HEK293 (cell line): Measurements from ENCODE around the gene RAI14.

Experiments used
- CTCF ChIP-seq: fragments of 450-650 bp; formaldehyde crosslinking; IDR thresholded peaks from 2 replicates; pipeline ENCODE4 v1.5.1; 2016; ENCODE audit warnings: missing biosample characterization, missing genetic modification characterization
- HOXC10 ChIP-seq: sonication (generic); formaldehyde crosslinking; IDR thresholded peaks from 2 replicates; pipeline ENCODE4 v1.8.1; 2023; ENCODE audit warnings: mild to moderate bottlenecking, missing genetic modification reagents
- KLF9 ChIP-seq: fragments of 450-650 bp; formaldehyde crosslinking; IDR thresholded peaks from 2 replicates; pipeline ENCODE4 v1.5.1; 2016; ENCODE audit warnings: missing biosample characterization, missing genetic modification characterization, low read depth
- PATZ1 ChIP-seq: fragments of 450-650 bp; formaldehyde crosslinking; IDR thresholded peaks from 2 replicates; pipeline ENCODE4 v1.5.1; 2016; ENCODE audit warnings: missing biosample characterization, missing genetic modification characterization
- TCF7L2 ChIP-seq: IDR thresholded peaks from 2 replicates; pipeline ENCODE4 v1.6.1; 2011; ENCODE audit warnings: low read depth, mild to moderate bottlenecking, inconsistent platforms, low read length, moderate library complexity, borderline replicate concordance
- ZBTB26 ChIP-seq: fragments of 450-650 bp; formaldehyde crosslinking; optimal IDR thresholded peaks from 2 replicates; pipeline ENCODE3; 2016; ENCODE audit warnings: missing biosample characterization, mild to moderate bottlenecking, missing genetic modification characterization
- ZNF24 ChIP-seq: fragments of 450-650 bp; formaldehyde crosslinking; IDR thresholded peaks from 2 replicates; pipeline ENCODE4 v1.5.1; 2016; ENCODE audit warnings: missing biosample characterization, missing genetic modification characterization
- ZNF274 ChIP-seq, 2 experiments: fragments of 200-500 bp in 1 of 2; fragments of 450-650 bp in 1 of 2; sonication (Bioruptor generic) in 1 of 2; formaldehyde crosslinking in 1 of 2; IDR thresholded peaks; 2 replicates each; pipeline versions ENCODE4 v1.5.1 to v1.6.1; 2014 to 2016; ENCODE audit warnings: borderline replicate concordance in 1 of 2, inconsistent platforms in 1 of 2, low read length in 1 of 2, missing biosample characterization in 1 of 2, missing genetic modification characterization in 1 of 2
- ZNF335 ChIP-seq: fragments of 450-650 bp; formaldehyde crosslinking; conservative IDR thresholded peaks from 2 replicates; pipeline ENCODE4 v1.5.1; 2016; ENCODE audit warnings: missing biosample characterization, missing genetic modification characterization
- ZNF394 ChIP-seq: fragments of 450-650 bp; formaldehyde crosslinking; IDR thresholded peaks from 2 replicates; pipeline ENCODE4 v1.5.1; 2016; ENCODE audit warnings: missing biosample characterization, missing genetic modification characterization, mild to moderate bottlenecking, moderate library complexity, borderline replicate concordance
- ZNF426 ChIP-seq: fragments of 450-650 bp; formaldehyde crosslinking; IDR thresholded peaks from 2 replicates; pipeline ENCODE4 v1.5.1; 2017; ENCODE audit warnings: missing biosample characterization, missing genetic modification characterization, mild to moderate bottlenecking, inconsistent platforms, moderate library complexity
- ZNF530 ChIP-seq: fragments of 450-650 bp; formaldehyde crosslinking; IDR thresholded peaks from 2 replicates; pipeline ENCODE4 v1.5.1; 2016; ENCODE audit warnings: low read depth, missing biosample characterization, missing genetic modification characterization
- ZNF585B ChIP-seq: fragments of 450-650 bp; formaldehyde crosslinking; IDR thresholded peaks from 2 replicates; pipeline ENCODE4 v1.5.1; 2016; ENCODE audit warnings: missing biosample characterization, missing genetic modification characterization
- ZNF837 ChIP-seq: fragments of 450-650 bp; formaldehyde crosslinking; IDR thresholded peaks from 2 replicates; pipeline ENCODE4 v1.5.1; 2016; ENCODE audit warnings: missing biosample characterization, missing genetic modification characterization

GRCh38 chr5:34628373-34628772 is 27.8 kb upstream of the RAI14 start:
- TF ChIP-seq HOXC10 (CRISPR knock-in tag) (no peak), TCF7L2 (no peak), PATZ1 (tag by site-specific recombination) (no peak), ZNF426 (tag by site-specific recombination) (no peak), CTCF (tag by site-specific recombination) (no peak), ZNF585B (tag by site-specific recombination) (no peak), ZNF24 (tag by site-specific recombination) (no peak), ZNF394 (tag by site-specific recombination) (no peak), ZNF837 (no peak), ZNF274 (IDR thresholded peaks at IDR 0.05; ENCODE audit: low read length) (no peak), ZNF274 (tag by site-specific recombination; IDR thresholded peaks at IDR 0.05; ENCODE audit: borderline replicate concordance) (no peak), ZBTB26 (no peak), ZNF335 (tag by site-specific recombination) (no peak), ZNF530 (tag by site-specific recombination) (no peak), KLF9 (tag by site-specific recombination) (no peak)
